Panc1 (cell line): ENCODE measurements around the gene SEMA4D. TPM values are rescaled to one million over a fixed set of nuclear protein-coding genes. Genes with fewer than 3 reads are reported as not detected.

Experiments
- ATAC-seq: fragments of 200-7000 bp; cut with Tn5 transposase; 2 replicates; pipeline ENCODE4 v1.9.1; 2020; ENCODE audit warnings: mild to moderate bottlenecking, moderate library complexity
- BruUV-seq: library from RNA; stranded (reverse); fragments of 400-500 nt; replicated peaks from 2 replicates; lab custom pipeline; 2021; lab: Mats Ljungman, UMichigan
- CTCF ChIA-PET: fragments of 300-600 bp; sonication (Branson Sonifier 250); formaldehyde crosslinking; loops from one replicate; lab custom pipeline; 2022; ENCODE audit warnings: antibody characterized with exemption; lab: Charles Lee
- POLR2A ChIA-PET: fragments of 300-600 bp; sonication (Branson Sonifier 250); formaldehyde crosslinking; loops from one replicate; lab custom pipeline; 2022; ENCODE audit warnings: antibody characterized with exemption; lab: Charles Lee
- DNase-seq: peaks from one replicate; pipeline ENCODE4 v3.0.0-alpha.2; 2010; ENCODE audit warnings: low read depth, low spot score
- H3K27ac ChIP-seq: 2 replicates; pipeline ENCODE4 v1.5.1; 2011; ENCODE audit warnings: mild to moderate bottlenecking, low read length, inconsistent platforms
- H3K27me3 ChIP-seq: fragments of 200-500 bp; sonication (Bioruptor generic); 2 replicates; pipeline ENCODE4 v1.6.0; 2014; ENCODE audit warnings: low read length, inconsistent platforms; ENCODE audit not compliant: control insufficient read depth, insufficient read depth
- H3K36me3 ChIP-seq: fragments of 200-500 bp; sonication (Bioruptor generic); 2 replicates; pipeline ENCODE4 v1.5.1; 2014; ENCODE audit warnings: inconsistent platforms, mild to moderate bottlenecking, low read length, moderate library complexity; ENCODE audit not compliant: control insufficient read depth, insufficient read depth
- H3K4me1 ChIP-seq: 2 replicates; pipeline ENCODE4 v1.5.1; 2011; ENCODE audit warnings: inconsistent platforms, mild to moderate bottlenecking, low read length, moderate library complexity; ENCODE audit not compliant: control insufficient read depth, insufficient read depth
- H3K4me3 ChIP-seq, 2 experiments: 2 replicates each; pipeline ENCODE4 v1.5.1; 2011 to 2012; ENCODE audit warnings: low read depth in 2 of 2, low read length in 2 of 2, mild to moderate bottlenecking in 2 of 2, inconsistent platforms in 1 of 2, moderate library complexity in 1 of 2
- H3K9me3 ChIP-seq: fragments of 200-500 bp; sonication (Bioruptor generic); 2 replicates; pipeline ENCODE4 v1.5.1; 2014; ENCODE audit warnings: low read depth, mild to moderate bottlenecking, inconsistent platforms, low read length, moderate library complexity; ENCODE audit not compliant: control insufficient read depth, insufficient read depth
- POLR2AphosphoS5 ChIP-seq: IDR thresholded peaks from 2 replicates; pipeline ENCODE4 v1.6.1; 2012; ENCODE audit warnings: mild to moderate bottlenecking, low read depth, low read length, moderate library complexity
- SIN3A ChIP-seq: IDR thresholded peaks from 2 replicates; pipeline ENCODE4 v1.6.1; 2012; ENCODE audit warnings: low read depth, mild to moderate bottlenecking, low read length, moderate library complexity, borderline replicate concordance; ENCODE audit not compliant: insufficient read depth
- TCF7L2 ChIP-seq: IDR thresholded peaks from 2 replicates; pipeline ENCODE4 v1.6.1; 2011; ENCODE audit warnings: mild to moderate bottlenecking, low read depth, low read length, inconsistent platforms
- in situ Hi-C: cut with HindIII; loops from 2 replicates; pipeline ENCODE4 v1.10.0; 2016; ENCODE audit warnings: low sequenced_read_pairs, low pct_unique_long_range_greater_than_20kb
- intact Hi-C: fragments of 100-400 bp; cut with micrococcal nuclease; formaldehyde crosslinking; loops from one replicate; pipeline ENCODE4 v1.10.0; 2022; ENCODE audit not compliant: unreplicated experiment
- total RNA-seq: library from RNA; stranded (reverse); gene quantifications from one replicate; pipeline ENCODE4 v1.2.1, GENCODE V29; 2021; ENCODE audit not compliant: unreplicated experiment
- TF ChIP-seq, protein P1 (sequence below): fragments of 450-650 bp; IDR thresholded peaks from 2 replicates; pipeline ENCODE4 v1.5.1; 2017; ENCODE audit warnings: mild to moderate bottlenecking
- TF ChIP-seq, protein P2 (sequence below), 2 experiments: IDR thresholded peaks; 2 replicates each; pipeline ENCODE4 v1.6.1; 2011 to 2012; ENCODE audit warnings: low read depth in 2 of 2, control low read depth in 1 of 2, low read length in 1 of 2, mild to moderate bottlenecking in 1 of 2, moderate library complexity in 1 of 2; ENCODE audit not compliant: insufficient read depth in 1 of 2

SEMA4D gene
- total RNA-seq, 1 experiment from 2014 or later = 6.5 TPM

DNA sequence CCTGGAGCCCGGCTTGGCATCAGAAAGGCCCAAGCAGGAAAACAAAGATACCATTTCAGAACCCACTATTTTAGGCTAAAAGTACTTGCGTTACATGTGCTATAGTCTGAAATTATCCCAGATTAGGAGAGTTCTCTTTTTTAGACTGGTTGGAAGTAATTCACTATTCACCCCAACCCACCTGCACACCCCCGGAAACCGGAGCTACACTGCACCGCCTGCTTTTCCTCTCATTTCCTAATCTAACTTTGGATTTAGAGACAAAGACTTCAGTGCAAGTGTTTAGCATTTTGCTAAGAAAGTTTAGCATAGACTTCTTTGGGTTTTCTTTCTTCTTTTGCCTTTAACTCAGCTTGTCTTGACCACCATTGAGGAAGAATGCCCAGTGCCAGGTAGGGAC is 100.4 kb downstream of the SEMA4D start:
- no peak for ATAC-seq
- Histone ChIP-seq H3K27ac (no peak overlapping the region), H3K4me1 (no peaks in the 10 kb centered on the region), H3K4me3 (no peak overlapping the region), H3K27me3 (no peaks in the 10 kb centered on the region), H3K9me3 (no peaks in the 10 kb centered on the region), H3K36me3 (no peaks in the 10 kb centered on the region)
- DNase-seq = no peak
- POLR2A ChIA-PET = no interaction called here
- TF ChIP-seq TCF7L2 = no peak
- no peak for TF ChIP-seq SIN3A
- TF ChIP-seq, protein P1, sequence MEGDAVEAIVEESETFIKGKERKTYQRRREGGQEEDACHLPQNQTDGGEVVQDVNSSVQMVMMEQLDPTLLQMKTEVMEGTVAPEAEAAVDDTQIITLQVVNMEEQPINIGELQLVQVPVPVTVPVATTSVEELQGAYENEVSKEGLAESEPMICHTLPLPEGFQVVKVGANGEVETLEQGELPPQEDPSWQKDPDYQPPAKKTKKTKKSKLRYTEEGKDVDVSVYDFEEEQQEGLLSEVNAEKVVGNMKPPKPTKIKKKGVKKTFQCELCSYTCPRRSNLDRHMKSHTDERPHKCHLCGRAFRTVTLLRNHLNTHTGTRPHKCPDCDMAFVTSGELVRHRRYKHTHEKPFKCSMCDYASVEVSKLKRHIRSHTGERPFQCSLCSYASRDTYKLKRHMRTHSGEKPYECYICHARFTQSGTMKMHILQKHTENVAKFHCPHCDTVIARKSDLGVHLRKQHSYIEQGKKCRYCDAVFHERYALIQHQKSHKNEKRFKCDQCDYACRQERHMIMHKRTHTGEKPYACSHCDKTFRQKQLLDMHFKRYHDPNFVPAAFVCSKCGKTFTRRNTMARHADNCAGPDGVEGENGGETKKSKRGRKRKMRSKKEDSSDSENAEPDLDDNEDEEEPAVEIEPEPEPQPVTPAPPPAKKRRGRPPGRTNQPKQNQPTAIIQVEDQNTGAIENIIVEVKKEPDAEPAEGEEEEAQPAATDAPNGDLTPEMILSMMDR = no peak
- no peak for TF ChIP-seq POLR2AphosphoS5
- TF ChIP-seq, protein P2, sequence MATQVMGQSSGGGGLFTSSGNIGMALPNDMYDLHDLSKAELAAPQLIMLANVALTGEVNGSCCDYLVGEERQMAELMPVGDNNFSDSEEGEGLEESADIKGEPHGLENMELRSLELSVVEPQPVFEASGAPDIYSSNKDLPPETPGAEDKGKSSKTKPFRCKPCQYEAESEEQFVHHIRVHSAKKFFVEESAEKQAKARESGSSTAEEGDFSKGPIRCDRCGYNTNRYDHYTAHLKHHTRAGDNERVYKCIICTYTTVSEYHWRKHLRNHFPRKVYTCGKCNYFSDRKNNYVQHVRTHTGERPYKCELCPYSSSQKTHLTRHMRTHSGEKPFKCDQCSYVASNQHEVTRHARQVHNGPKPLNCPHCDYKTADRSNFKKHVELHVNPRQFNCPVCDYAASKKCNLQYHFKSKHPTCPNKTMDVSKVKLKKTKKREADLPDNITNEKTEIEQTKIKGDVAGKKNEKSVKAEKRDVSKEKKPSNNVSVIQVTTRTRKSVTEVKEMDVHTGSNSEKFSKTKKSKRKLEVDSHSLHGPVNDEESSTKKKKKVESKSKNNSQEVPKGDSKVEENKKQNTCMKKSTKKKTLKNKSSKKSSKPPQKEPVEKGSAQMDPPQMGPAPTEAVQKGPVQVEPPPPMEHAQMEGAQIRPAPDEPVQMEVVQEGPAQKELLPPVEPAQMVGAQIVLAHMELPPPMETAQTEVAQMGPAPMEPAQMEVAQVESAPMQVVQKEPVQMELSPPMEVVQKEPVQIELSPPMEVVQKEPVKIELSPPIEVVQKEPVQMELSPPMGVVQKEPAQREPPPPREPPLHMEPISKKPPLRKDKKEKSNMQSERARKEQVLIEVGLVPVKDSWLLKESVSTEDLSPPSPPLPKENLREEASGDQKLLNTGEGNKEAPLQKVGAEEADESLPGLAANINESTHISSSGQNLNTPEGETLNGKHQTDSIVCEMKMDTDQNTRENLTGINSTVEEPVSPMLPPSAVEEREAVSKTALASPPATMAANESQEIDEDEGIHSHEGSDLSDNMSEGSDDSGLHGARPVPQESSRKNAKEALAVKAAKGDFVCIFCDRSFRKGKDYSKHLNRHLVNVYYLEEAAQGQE (IDR thresholded peaks at IDR 0.05; ENCODE audit: insufficient read depth in 1 of 2, low read depth in 2 of 2, low read length in 1 of 2) = no peak
- in situ Hi-C loops = no loop called here
- CTCF ChIA-PET = no interaction called here
- intact Hi-C loops = no loop called here
- no TSS peak for BruUV-seq

DNA sequence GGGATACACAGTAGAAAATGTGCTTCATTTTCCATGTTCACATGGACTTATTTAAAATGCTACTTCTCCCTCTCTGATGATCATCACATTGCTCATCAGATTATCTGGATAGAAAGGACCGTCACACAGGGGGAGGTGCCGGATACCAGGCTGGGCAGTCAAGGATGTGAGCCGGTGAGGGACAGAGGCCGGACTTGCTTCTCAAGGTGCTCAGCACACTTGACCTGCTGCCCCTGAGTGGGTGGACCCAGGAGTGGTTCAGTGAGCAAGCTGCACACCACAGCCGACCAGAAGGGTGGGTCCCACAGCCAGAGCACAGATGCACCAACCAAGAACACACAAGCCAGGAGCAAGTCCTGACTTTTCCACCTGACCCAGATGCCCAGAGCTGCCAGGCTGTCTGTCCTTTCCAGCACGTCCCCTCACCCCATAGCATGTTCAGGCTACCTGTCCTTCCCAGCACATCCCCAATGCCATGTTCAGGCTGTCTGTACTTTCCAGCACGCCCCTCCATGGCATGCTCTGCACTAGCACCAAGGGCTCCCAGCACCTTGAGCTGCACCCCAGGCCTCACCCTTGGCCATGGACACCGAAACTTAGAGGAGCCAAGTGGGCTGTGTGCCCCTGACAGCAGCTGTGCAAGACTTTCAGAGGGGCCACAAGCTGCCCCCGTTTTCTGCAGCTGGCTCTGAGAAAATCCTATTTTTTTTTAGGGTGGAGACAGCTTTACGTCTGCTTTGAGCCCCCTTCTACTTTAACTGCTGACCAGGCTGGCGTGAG is 101.8 kb downstream of the SEMA4D start:
- no TSS peak for BruUV-seq
- POLR2A ChIA-PET = no interaction called here
- TF ChIP-seq TCF7L2 (no peak), SIN3A (no peak), POLR2AphosphoS5 (no peak)
- TF ChIP-seq, protein P2 (IDR thresholded peaks at IDR 0.05; ENCODE audit: insufficient read depth in 1 of 2, low read depth in 2 of 2, low read length in 1 of 2) = no peak
- intact Hi-C loops = no loop called here
- Histone ChIP-seq H3K36me3 (no peaks in the 10 kb centered on the region), H3K9me3 (no peaks in the 10 kb centered on the region), H3K27me3 (no peaks in the 10 kb centered on the region), H3K27ac (no peak overlapping the region), H3K4me1 (no peaks in the 10 kb centered on the region), H3K4me3 (no peak overlapping the region)
- DNase-seq (no peak), ATAC-seq (no peak)
- in situ Hi-C loops = no loop called here
- CTCF ChIA-PET = no interaction called here
